Endothelial cell of umbilical vein (primary cell): Measurements from ENCODE around the gene GVQW3. TPM values are rescaled to one million over a fixed set of nuclear protein-coding genes. Genes with fewer than 3 reads are reported as not detected.

Experiments used
- BruUV-seq: library from RNA; stranded (reverse); fragments of 400-500 nt; replicated peaks from 2 replicates; lab custom pipeline; 2021; lab: Mats Ljungman, UMichigan
- CTCF ChIA-PET: fragments of 300-600, 350-600 bp; sonication (Branson Sonifier 250); formaldehyde crosslinking; loops from one replicate; lab custom pipeline; 2021; ENCODE audit warnings: antibody characterized with exemption, inconsistent platforms; lab: Charles Lee
- POLR2A ChIA-PET: fragments of 300-600, 350-600 bp; sonication (Branson Sonifier 250); formaldehyde crosslinking; loops from one replicate; lab custom pipeline; 2021; ENCODE audit warnings: antibody characterized with exemption, inconsistent platforms; lab: Charles Lee
- DNase-seq: peaks from one replicate; pipeline ENCODE4 v3.0.0-alpha.2; 2011; ENCODE audit warnings: low read depth, low spot score
- FAIRE-seq: peaks from 2 replicates; lab custom pipeline; 2011; peaks lifted over from hg19 to GRCh38; lab: Jason Lieb, UNC
- H2AFZ ChIP-seq: 2 replicates; pipeline ENCODE4 v1.6.0; 2012; ENCODE audit warnings: low read depth, low read length, control low read depth, inconsistent platforms
- H3K27ac ChIP-seq: 2 replicates; pipeline ENCODE4 v1.5.1; 2011; ENCODE audit warnings: low read depth, mild to moderate bottlenecking, control low read depth, low read length, moderate library complexity; ENCODE audit not compliant: insufficient read depth
- H3K27me3 ChIP-seq, 2 experiments: 2 replicates each; pipeline versions ENCODE4 v1.6.0 to v1.6.1; 2011; ENCODE audit warnings: low read length in 2 of 2, mixed read lengths in 1 of 2; ENCODE audit not compliant: control insufficient read depth in 2 of 2, insufficient read depth in 2 of 2
- H3K36me3 ChIP-seq, 2 experiments: 2 replicates in 1 of 2; 3 replicates in 1 of 2; pipeline ENCODE4 v1.5.1; 2011; ENCODE audit warnings: low read length in 2 of 2, mild to moderate bottlenecking in 1 of 2, moderate library complexity in 1 of 2; ENCODE audit not compliant: control insufficient read depth in 2 of 2, insufficient read depth in 2 of 2; ENCODE audit errors: extremely low read depth in 1 of 2
- H3K4me1 ChIP-seq: 3 replicates; pipeline ENCODE4 v1.5.1; 2011; ENCODE audit warnings: mild to moderate bottlenecking, low read length; ENCODE audit not compliant: control insufficient read depth, insufficient read depth; ENCODE audit errors: extremely low read depth
- H3K4me2 ChIP-seq: 2 replicates; pipeline ENCODE4 v1.6.1; 2011; ENCODE audit warnings: low read length, control low read depth, mixed read lengths; ENCODE audit not compliant: insufficient read depth
- H3K4me3 ChIP-seq, 3 experiments: fragments of 200-600 bp in 1 of 3; sonication (generic), shearing (Covaris generic) in 1 of 3; replicated peaks in 1 of 3; 2 replicates each; pipeline ENCODE4 v1.5.1; 2011 to 2016; ENCODE audit warnings: control low read depth in 3 of 3, low read length in 3 of 3, mild to moderate bottlenecking in 2 of 3, inconsistent platforms in 1 of 3, low read depth in 1 of 3, moderate library complexity in 1 of 3; ENCODE audit not compliant: insufficient read depth in 1 of 3
- H3K79me2 ChIP-seq: 2 replicates; pipeline ENCODE4 v1.6.0; 2012; ENCODE audit warnings: low read length, inconsistent platforms; ENCODE audit not compliant: control insufficient read depth, insufficient read depth
- H3K9ac ChIP-seq: replicated peaks from 2 replicates; pipeline ENCODE3; 2011; ENCODE audit warnings: low read length, control low read depth; ENCODE audit not compliant: insufficient read depth; ENCODE audit errors: extremely low read depth
- H3K9me1 ChIP-seq: replicated peaks from 3 replicates; pipeline ENCODE4 v1.6.0; 2011; ENCODE audit warnings: mild to moderate bottlenecking, low read length; ENCODE audit not compliant: control insufficient read depth, insufficient read depth; ENCODE audit errors: extremely low read depth
- H3K9me3 ChIP-seq: replicated peaks from 2 replicates; pipeline ENCODE4 v1.5.1; 2012; ENCODE audit warnings: low read length, inconsistent platforms; ENCODE audit not compliant: control insufficient read depth, insufficient read depth
- H4K20me1 ChIP-seq: replicated peaks from 2 replicates; pipeline ENCODE3; 2011; ENCODE audit warnings: mild to moderate bottlenecking, low read length; ENCODE audit not compliant: control insufficient read depth, insufficient read depth; ENCODE audit errors: extremely low read depth
- CTCF ChIP-seq, 2 donors: IDR thresholded peaks; 1 replicate in 1 of 2; 2 replicates in 1 of 2; pipeline ENCODE4 v1.5.1; 2011; ENCODE audit warnings: low read length in 2 of 2, mild to moderate bottlenecking in 2 of 2, moderate library complexity in 2 of 2, control low read depth in 1 of 2, inconsistent platforms in 1 of 2, low read depth in 1 of 2; ENCODE audit not compliant: insufficient read depth in 1 of 2; ENCODE audit errors: extremely low read depth in 1 of 2
- FOS ChIP-seq: IDR thresholded peaks from 2 replicates; pipeline ENCODE4 v1.6.1; 2011; ENCODE audit warnings: mild to moderate bottlenecking, low read length, moderate library complexity, borderline replicate concordance; ENCODE audit not compliant: insufficient read depth
- GATA2 ChIP-seq: IDR thresholded peaks from 2 replicates; pipeline ENCODE4 v1.7.0; 2011; ENCODE audit warnings: low read depth, mild to moderate bottlenecking, moderate library complexity, mixed read lengths, low read length; ENCODE audit not compliant: insufficient read length, insufficient read depth
- JUN ChIP-seq: IDR thresholded peaks from 2 replicates; pipeline ENCODE4 v1.6.1; 2011; ENCODE audit warnings: borderline replicate concordance, low read depth; ENCODE audit not compliant: insufficient read length, insufficient read depth
- POLR2A ChIP-seq: IDR thresholded peaks from 2 replicates; pipeline ENCODE4 v1.6.1; 2012; ENCODE audit warnings: low read depth, mild to moderate bottlenecking, control low read depth, low read length
- POLR2AphosphoS5 ChIP-seq: IDR thresholded peaks from 2 replicates; pipeline ENCODE4 v1.6.1; 2012; ENCODE audit warnings: low read depth, mild to moderate bottlenecking, control low read depth, low read length, moderate library complexity; ENCODE audit not compliant: insufficient read depth
- dilution Hi-C: fragments of 300-500 bp; cut with MboI; formaldehyde crosslinking; loops from one replicate; pipeline ENCODE4 v1.15.0; 2019; ENCODE audit warnings: low sequenced_read_pairs; ENCODE audit not compliant: extremely low pct_ligation_motif_present
- intact Hi-C: fragments of 100-400 bp; cut with micrococcal nuclease; formaldehyde crosslinking; loops from one replicate; pipeline ENCODE4 v1.10.0; 2022
- polyA plus RNA-seq, 4 experiments: library from polyadenylated mRNA; depleted of rRNA in 3 of 4; stranded (reverse) in 3 of 4; unstranded in 1 of 4; fragments of >200 nt; gene quantifications; 2 replicates each; pipeline versions ENCODE4 v1.2.1 to v1.2.3, GENCODE V29; 2011 to 2012; ENCODE audit warnings: missing spikeins in 1 of 4
- total RNA-seq: library from RNA; stranded (reverse); gene quantifications from 2 replicates; pipeline ENCODE4 v1.2.3, GENCODE V29; 2021
- TF ChIP-seq, protein P1 (sequence below): IDR thresholded peaks from 2 replicates; pipeline ENCODE4 v1.6.1; 2011; ENCODE audit not compliant: insufficient read depth, insufficient read length

GVQW3 gene
- total and polyA plus RNA-seq, 2 donors (not counting 3 experiments of a cell fraction or from before 2014, with no cell fraction given) = 1.0 to 2.8 TPM

- DNase-seq (no peak), FAIRE-seq (no peak)
- Histone ChIP-seq H3K79me2 (no peaks in the 10 kb centered on the region), H3K9ac (no peak overlapping the region), H3K9me1 (no peaks in the 10 kb centered on the region), H3K9me3 (no peaks in the 10 kb centered on the region), H3K36me3 (no peaks in the 10 kb centered on the region), H3K4me3 (no peak overlapping the region), H3K27me3 (no peaks in the 10 kb centered on the region), H3K4me2 (no peak overlapping the region), H4K20me1 (no peaks in the 10 kb centered on the region), H3K4me1 (no peaks in the 10 kb centered on the region), H2AFZ (no peak overlapping the region), H3K27ac (no peak overlapping the region)
- TF ChIP-seq, protein P1, sequence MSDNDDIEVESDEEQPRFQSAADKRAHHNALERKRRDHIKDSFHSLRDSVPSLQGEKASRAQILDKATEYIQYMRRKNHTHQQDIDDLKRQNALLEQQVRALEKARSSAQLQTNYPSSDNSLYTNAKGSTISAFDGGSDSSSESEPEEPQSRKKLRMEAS = no peak
- TF ChIP-seq FOS (no peak), CTCF (IDR thresholded peaks at IDR 0.05; ENCODE audit: extremely low read depth in 1 of 2, insufficient read depth in 1 of 2, low read depth in 1 of 2, low read length in 2 of 2) (no peak), POLR2A (no peak), POLR2AphosphoS5 (no peak), JUN (no peak), GATA2 (no peak)
- CTCF ChIA-PET = no interaction called here
- dilution Hi-C loops = no loop called here
- POLR2A ChIA-PET = interaction anchor here (0.5 kb wide), 1 partner anchor 35 kb away, joined by 4 read pairs; no protein-coding TSS in a partner anchor
- no TSS peak for BruUV-seq
- intact Hi-C loops = no loop called here
Measured at GRCh38 chr11:76336597-76336996, 44.5 kb upstream of the GVQW3 start.
